GM21528 (cell line): Measurements from ENCODE around the gene MT1H.
"Not testable (repeated sequence)": the region's sequence is repeated elsewhere in the genome, so short reads cannot be mapped to it uniquely, and the experiment has no call there.

Experiments used
- ATAC-seq: cut with Tn5 transposase; IDR thresholded peaks from one replicate; pipeline ENCODE4 v1.9.1; 2021; ENCODE audit warnings: mild to moderate bottlenecking, moderate library complexity; ENCODE audit not compliant: unreplicated experiment, low FRiP score

The MT1H gene

DNA sequence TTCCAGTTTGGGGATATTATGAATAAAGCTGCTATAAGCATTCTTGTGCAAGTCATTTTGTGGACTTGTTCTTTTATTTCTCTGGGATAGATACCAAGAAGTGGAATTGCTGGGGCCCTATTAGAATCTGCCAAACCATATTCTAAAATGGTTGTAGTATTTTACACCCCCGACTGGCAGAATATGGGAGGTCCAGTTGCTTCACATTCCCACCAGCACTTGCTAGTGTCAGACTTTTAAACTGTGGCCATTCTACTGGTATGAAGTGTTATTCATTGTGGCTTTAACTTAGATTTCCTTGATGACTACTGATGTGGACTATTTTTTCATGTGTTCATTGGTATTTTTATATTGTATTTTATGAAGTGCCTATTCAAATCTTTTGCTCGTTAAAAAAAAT lies 42.2 kb downstream of the MT1H start:
- no peak for ATAC-seq

DNA sequence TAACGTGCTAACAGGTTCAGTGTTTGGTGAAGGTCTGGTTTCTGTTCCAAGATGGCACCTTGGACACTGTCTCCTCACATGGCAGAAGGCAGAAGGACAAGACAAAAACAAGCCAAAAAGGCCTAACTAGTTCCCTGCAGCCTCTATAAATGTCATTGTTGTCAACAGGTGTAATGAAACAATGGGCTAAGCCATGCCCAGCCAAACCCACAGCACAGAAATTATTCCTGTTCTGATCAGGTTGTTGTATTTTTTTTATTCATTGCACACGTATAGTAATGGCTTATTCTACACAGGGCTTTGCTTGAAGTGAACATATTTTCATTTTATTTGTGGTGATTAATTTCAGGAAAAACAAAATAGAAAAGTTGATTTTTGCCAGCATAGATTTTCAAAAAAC lies 44.2 kb downstream of the MT1H start:
- no peak for ATAC-seq

DNA sequence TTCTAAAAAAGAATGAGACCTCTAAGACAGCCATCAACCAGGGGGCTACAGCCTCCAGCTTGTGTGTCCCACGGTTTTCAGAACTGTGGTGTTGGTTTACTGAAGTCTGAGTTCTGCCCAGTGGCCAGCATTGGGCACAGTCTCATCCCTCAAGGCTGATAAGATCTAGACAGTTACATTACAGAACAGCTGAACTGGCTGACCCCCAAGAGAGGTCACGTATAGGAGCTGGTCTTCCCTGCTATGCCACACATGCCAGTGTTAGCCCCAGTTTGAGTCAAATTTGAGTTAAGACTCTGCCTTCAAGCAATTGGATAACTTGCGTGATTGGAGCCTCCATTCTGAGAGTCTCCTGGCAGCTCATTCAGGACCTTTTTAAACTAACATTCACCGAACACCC lies 45.5 kb downstream of the MT1H start:
- ATAC-seq, result no peak

DNA sequence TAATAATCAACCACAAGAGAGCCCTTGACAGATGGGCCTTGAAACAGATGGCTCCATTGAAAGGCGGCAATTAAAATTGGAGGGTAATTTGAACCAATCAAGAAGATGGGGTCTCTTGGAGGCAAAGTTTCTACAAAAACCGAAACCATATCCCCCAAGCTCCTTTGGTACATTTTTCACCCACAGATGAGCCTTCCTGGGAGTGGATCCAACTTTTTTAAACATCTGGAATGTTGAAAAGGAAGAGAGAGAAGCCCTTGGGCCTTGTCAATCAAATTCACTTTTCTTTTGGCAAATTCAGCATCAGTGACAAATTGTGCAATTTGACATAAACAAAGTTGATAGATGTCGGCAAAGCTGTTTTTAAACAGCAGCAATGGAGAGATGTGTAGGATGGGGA lies 47.1 kb downstream of the MT1H start:
- no peak for ATAC-seq

DNA sequence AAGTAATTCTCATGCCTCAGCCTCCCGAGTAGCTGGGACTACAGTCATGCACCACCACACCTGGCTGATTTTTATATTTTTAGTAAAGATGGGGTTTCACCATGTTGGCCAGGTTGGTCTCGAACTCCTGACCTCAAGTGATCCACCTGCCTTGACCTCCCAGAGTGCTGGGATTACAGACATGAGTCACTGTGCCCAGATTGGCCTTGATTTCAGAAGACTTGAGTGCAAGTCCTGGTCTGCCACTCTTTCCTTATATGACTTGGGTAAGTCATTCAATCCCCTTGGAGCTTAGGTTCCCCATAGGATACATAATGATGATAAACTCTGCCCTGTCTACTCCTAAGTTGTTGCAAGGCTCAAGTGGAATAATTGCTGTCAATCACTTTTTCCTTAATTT lies 47.9 kb downstream of the MT1H start:
- not testable (repeated sequence) for ATAC-seq
